GM19463 (cell line): Measurements from ENCODE around the gene CHRM2.
"Not testable (repeated sequence)": the region's sequence is repeated elsewhere in the genome, so short reads cannot be mapped to it uniquely, and the experiment has no call there.

Experiments used
- ATAC-seq: cut with Tn5 transposase; IDR thresholded peaks from one replicate; pipeline ENCODE4 v1.9.1; 2021; ENCODE audit warnings: mild to moderate bottlenecking, moderate library complexity; ENCODE audit not compliant: unreplicated experiment

Gene CHRM2

DNA sequence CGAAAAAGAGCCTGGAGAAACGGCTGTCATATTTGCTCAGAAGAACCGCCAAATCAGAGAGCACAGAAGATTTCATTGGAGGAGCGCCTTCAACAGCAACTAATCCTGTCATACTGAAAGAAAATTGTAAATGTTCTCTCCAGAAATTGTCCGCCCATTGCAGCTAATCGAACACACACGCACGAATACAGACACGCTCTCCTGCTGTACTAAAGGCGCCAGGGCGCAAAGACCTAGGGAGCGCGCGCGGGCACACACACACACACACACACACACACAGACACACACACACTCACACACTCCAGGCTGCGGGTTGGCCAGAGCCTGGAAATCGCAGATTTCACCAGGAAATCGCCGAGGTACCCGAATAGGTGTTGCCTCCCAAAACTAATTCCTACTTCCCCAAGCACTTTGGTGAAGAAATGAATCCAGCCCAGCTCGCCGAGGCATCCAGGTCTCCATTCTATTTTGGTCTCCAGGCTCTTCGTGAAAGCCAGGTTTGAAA lies at the start of gene CHRM2:
Gene CHRM2 (plus strand): TSS at position 157 of the 505 bp plus-strand sequence. CDS start 146,214 bp downstream, outside the sequence.
- ATAC-seq: no peak

DNA sequence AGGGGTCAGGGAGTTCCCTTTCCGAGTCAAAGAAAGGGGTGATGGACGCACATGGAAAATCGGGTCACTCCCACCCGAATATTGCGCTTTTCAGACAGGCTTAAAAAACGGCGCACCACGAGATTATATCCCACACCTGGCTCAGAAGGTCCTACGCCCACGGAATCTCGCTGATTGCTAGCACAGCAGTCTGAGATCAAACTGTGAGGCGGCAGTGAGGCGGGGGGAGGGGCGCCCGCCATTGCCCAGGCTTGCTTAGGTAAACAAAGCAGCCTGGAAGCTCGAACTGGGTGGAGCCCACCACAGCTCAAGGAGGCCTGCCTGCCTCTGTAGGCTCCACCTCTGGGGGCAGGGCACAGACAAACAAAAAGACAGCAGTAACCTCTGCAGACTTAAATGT lies 37.1 kb upstream of the CHRM2 start:
- not testable (repeated sequence) for ATAC-seq

DNA sequence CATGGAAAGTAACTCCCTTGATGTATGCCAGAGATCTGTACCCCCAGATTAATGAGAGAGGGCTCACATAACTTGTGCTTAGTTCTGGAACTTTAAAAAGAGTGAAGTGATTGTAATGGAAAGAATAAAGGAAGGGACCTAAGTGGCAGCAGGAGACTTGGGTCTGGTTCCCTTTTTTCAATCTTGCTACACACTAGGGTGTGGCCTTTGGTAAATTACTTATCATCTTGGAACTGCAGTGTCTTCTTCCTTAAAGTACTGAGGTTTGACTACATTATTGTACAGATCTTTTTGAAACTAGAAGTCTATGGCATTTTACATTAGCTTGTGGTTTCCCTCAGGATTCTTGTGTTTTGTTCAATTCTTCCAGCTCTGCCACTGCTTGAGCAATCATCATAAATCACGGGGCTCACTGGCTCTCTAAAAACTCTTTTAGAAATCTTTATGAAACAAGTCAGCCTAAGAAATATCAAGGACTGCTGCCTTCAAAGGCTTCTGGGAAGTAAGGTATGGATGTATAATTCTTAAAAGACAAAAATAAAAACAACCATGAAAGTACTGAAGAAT lies 22.5 kb upstream of the CHRM2 start:
- no peak for ATAC-seq

DNA sequence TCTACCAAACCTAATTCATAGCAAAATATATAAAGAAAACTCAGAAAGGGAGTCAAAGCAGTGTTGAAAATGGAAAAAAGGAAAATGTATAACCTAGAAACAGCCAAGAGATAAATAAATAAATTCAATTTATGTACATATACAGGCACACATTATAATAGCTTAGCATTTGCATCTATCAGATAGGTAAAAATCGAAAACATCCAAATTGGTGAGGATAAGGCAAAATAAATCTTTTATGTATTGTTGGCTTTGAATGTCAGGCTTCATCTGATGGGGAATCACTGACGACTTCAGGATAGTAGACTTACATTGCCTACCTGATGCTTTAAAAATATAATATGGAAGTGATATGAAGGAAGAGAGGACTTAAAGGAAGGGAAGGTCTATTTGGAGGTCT lies 20.6 kb upstream of the CHRM2 start:
- no peak for ATAC-seq

DNA sequence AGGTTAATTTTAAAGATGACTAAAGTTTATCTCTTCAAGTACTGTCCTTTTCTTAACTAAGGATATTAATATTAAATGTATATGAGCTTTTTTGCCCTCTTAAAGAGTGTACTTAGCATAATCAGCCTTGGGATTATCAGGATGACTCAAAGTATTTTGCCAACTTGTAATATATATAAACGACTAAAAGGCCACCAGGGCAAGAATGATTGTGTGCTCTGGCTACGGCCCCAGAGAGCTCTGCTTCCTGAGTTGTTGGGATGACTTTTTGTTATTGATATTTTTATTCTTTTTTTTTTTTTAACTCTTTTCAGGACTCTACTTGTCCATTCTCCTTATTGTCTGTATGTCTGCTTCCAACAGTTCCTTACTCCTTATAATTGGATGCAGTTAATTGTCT lies 14.8 kb upstream of the CHRM2 start:
- no peak for ATAC-seq

DNA sequence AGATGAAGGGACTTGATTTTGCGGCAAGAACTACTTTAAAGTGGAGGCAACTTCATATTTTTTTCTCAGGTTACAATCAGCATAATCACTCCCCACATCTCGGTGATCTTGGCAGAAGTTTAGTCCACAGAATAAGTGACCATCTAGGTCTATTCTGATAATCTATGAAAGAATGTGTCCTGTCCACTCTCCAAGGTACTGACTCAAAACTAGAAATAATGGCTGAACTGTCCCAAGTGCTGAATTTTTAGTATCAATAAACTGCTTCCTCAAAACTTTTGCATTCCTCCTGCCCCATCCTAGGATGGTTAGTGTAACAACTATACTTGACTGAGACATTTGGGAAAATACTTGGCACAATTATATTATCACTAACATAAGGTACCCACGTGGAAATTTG lies 10.9 kb upstream of the CHRM2 start:
- ATAC-seq: no peak

DNA sequence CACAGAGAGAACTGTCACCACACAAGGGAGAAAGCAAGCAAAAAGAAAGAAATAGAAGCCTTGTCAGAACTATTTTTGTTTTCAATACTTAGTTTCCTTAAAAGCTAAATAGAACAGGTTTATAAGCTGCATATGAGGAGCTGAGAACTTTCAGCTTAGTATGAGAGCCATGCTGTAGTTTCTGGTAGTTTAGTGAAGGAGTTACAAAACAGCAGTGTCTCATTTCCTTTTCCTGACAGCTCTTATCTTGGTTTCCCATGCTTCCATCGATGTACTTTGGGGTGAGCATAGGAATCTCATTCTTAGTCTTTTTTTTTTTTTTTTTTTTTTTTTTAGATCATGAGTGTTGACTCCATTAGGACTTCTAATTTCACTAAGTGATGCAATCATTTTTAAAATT lies 8.6 kb upstream of the CHRM2 start:
- no peak for ATAC-seq

DNA sequence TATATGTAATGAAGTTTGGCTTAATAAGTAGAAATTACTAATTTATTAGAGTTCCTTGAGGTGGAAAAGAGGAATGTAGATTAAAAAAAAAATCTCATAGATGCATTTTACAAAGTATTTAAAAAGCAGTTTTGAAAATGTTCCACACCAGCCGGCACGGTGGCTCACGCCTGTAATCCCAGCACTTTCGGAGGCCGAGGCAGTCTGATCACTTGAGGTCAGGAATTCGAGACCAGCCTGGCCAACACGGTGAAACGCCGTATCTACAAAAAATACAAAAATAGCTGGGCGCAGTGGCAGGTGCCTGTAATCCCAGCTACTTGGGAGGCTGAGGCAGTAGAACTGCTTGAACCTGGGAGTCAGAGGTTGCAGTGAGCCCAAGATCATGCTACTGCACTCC lies 3.2 kb upstream of the CHRM2 start:
- no peak for ATAC-seq

DNA sequence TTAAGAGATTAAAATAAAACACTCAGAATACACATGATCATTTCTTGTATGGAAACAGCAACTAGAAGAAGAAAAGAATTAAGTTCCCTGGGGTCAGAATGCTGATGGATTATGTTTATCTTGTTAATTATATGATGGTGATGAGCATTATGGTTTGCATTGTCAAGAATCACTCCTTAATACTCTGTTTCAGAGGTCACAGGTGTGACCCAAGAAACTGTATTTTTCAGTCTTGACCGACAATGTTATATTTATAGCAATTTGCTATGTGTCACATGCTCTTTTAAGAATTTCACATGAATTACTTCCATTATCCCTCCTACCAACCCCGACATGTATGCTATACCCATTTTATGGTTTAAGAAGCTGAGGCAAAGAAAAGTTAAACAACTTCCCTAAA lies 2.7 kb upstream of the CHRM2 start:
- no peak for ATAC-seq

DNA sequence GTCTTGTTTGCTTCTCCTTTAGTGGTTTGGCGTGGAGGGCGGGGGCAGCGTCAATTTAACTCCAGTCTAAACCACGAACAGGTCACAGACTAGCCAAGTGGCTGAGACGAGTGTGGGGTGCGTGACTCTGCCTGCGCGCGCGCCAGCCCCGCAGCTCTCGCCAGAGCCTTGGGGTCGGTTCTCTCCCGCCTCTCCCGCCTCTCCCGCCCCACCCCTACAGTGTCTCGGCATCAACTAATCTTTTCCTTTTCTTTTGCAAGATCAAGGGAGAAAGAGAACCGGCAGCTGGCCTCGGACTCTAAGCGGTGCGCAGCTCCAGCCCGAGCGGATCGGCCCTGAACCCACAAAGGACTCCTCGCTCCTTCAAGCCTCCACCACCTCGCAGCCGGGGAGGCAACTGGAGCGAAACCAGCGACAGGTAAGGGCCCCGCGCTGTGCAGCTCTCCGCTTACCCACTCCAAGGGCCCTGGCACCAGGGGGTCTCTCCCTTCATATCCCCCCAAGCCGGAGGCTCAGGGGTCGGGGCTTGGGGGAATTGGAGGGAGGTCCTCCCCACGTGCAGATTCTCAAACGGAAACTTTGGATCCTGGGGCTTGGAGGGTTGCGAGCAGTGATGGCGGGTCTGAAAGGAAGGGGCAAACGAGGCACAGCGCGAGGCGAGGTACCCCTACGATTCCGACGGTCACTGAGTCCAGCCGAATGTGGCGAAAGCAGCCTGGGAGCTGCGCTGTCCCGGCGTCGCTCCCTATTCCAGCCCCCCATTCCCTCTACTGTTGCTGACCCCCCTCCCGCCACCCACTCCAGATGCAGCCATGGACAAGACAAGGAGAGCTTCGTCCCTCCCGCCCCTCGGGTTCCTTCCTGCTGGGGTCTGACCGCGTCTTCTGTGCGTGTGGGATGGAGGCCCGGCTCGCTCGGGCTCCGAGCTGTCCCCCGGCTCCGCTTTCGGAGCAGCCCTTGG lies 829 bp downstream of the CHRM2 start:
- no peak for ATAC-seq

DNA sequence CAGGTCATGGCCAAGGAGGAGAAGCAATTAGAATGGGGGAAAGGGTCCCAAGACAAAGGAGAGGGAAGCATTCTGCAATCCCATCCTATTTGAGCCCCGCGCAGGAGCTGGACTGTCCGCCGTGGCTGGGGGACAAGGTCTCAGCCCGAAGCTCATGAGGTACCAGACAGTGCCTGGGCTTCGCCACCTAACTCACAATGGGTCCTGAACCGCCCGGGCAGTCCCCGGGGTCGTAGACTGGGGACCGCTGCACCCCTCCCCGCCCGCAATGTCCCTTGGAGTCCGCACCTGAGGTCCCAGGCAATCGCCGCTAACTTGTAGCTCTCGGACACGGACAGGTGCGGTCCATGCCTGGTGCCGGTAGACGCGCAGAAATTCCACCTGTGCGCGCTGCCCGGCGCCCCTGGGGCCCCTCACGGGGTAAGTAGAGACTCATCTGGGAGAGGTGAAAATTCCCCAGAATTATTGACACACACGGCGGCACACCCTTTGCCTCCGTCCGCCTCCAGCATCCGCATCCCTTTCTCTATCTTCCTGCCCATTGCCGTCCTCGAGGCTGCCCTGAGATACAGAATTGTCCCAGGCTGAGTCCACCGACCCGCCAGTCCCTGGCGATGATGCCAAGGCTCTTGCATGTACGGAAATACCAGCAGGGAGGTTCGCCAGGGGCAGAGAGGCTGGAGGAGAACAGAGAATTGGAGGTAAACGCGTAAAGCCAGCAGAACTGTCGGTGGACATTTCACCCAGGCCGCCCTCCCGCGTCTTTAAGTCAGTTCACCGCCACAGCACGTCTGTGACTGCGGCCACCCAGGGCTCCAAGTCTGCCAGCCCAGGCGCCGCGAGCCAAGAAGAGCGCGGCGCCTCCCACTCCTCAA lies 1.8 kb downstream of the CHRM2 start:
- ATAC-seq: no peak

DNA sequence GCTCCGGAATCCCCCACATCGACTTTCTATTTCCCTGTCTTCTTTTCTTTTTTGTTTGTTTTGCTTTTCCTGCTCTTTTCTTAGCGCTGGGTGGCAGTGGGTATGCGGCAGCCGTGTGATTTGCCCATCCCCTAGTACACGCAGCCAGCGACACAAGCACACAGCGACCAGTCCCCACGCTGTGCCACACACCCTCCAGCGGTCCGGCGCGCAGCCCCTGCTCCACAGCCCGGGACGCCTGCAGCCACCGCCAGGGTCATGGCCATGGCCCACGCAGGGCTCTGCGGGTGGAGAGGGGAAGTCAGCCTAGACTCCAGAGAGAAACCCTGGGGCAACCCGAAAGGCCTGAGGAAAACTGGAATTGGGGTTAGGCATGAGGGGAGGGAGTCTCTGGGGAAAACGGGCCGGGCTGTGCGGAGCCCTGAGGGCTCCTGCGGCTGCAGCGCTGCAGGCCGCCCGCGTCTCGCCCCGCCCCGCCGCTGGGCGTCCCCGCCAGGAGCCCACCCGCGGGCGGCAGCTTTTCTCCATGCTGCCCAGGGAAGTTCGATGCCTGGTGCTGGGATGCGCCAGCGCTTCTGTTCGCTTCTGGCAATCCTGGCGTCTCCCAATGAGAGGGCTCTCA lies 2.5 kb downstream of the CHRM2 start:
- ATAC-seq: no peak

DNA sequence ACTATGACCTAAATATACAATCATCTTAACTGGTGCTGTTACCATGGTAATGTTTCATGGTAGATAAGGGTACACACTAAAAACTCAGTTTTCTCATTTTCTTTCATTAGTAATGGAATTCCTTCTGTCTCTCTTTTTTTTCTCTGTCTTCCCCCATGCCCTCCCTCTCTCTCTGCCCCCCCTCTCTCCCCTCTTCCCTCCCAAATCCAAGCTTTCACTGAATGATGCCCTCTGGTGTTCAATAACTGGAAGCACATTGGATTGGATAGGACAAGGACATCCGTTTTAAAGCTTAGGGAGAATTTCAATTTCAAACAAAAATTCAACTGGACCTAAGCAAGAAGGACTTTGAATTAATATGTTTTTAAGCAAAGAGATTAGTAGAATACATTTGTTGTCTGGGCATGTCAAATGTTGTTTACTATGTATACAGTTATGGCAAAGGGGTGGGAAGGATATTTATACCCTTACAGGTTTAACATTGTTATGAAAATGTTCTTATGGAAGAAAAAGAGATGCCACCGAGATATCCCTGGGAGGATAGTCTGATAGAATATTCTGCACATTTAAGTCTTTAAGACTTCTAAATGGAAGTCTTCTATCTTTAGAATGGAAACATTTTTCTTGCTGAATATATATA lies 6.1 kb downstream of the CHRM2 start:
- no peak for ATAC-seq

DNA sequence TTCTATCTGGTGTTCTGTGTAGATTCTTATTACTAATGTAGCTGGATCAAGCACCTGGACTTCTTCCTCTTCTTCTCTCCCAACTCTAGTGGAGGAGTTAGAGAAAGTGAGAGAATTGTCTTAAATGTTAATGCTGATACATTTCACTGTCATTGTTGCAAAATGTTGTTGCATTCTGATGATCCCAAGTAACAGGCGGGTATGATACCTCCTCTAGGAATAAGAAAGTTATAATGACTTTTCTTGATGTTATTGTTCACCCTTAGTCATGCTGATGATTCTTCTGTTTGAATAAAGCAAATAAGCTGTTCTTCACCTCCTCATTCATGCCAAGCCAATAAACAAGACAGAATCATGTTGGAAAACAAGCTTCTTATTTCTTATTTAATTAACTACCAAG lies 9.1 kb downstream of the CHRM2 start:
- ATAC-seq: no peak

DNA sequence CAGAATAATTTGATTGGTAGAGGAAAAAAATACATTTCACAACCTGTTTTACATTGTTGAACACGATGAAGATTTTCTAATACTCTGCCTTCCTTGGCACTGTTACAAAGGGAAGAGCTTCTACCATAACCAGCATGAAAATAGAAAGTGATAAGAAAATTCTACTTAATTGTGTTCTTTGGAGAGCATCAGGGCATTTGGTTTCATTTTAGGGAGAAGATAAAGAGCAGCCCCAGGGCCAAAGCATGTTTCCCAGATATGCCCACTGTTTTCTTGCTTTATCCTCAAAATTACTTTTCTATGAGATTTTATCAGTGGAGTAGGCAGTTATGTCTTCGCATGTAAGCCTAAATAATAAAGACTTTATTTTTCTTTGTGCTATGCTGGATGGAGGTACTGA lies 9.5 kb downstream of the CHRM2 start:
- no peak for ATAC-seq

DNA sequence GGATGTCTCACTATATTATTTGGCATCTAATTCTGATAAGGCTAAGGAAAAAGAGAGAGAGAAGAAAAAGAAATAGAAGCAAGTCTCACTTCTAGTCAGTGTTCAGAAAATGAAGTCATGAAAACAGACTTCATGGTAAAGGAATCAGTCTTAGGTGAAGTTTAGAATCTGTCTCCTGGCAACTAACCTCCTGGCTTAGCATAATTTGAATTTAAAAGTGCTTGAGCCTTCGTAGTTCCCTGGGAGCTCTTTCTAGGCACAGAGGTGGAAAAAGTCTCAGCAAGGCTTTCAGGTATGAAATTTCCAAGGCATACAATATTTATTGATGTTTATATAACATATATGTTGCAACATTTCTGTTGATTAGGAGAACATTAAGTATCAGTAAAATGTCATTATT lies 10.4 kb downstream of the CHRM2 start:
- ATAC-seq: no peak

DNA sequence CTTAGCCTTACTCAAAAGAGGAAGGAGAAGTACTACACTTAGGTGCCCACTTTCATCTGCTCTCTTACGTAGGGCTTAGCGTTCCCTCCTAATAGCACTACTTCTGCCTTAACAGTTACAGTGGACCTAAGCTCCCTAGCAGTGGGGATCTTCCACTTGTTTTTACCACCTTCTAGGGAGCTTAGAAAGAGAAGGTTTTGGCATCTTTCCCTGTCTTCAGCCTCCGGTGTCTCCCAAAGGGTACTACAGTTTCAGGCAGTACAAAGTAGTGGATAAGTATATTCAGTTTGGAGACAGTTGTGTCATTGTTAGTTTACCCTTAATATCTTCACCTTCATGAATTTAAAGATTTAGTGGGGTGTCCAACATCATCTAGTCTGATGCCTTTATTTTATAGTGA lies 14.6 kb downstream of the CHRM2 start:
- ATAC-seq: no peak

DNA sequence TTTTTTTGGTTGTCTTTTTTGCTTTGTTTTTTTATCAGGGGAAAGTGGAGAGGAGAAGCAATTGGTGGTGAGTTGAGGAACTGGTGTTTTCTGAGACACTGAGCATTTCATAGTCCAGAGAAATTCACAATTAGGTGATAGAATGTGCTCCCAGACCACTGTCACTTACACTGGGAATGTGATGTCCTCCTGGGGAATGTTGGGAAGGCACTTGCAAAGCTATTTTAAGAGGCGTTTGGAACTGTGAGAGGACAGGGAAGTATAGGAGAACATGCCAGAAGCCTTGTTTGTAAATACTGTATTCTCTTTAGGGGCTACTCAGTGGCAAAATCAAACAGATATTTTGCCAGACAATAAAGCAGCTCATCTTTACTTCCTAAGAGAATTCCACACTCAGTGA lies 16.0 kb downstream of the CHRM2 start:
- no peak for ATAC-seq

DNA sequence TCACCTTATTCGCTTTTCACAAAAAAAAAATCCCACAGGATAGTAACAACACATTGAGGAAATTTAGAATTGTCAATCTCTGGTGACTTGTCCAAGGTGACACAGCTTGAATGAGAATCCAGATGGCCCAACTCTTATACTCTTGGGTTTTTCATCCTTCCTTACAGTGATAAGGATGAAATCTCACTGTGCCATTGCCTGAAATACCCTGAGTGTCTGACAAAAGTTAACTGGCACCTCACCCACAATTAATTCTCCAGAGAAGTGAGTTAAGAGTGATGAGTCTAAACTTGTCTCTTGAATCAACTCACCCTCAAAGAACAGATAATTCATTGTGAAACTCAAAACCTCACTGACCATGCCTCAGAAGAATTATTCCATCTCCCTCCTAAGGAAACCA lies 18.9 kb downstream of the CHRM2 start:
- ATAC-seq: no peak

DNA sequence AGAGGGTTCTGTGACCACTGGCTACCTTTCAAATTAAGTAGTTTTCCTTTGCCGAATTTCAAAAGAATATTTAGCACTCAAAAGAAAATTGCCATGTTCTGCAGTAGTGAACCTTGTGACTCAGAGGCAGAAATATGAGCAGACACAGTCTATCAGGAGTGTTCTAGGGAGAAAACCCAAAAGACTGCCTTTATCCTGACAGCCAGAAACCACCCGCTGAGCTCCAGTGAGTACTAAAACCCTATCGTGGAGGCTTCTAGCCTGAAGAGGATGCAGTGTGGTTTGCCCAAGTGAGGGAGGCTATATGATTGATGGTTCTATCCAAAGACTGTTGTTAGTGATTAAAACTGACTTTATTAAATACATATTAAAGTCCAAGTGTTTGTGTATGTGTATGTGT lies 21.9 kb downstream of the CHRM2 start:
- ATAC-seq: no peak
